HT1080 (cell line): ENCODE data around the gene CCDC120. TPM values are rescaled to one million over a fixed set of nuclear protein-coding genes. Genes with fewer than 3 reads are reported as not detected.

Experiments used
- DNase-seq: peaks from one replicate; pipeline ENCODE4 v3.0.0-alpha.2; 2015; ENCODE audit warnings: low read depth
- small RNA-seq: library from RNA; depleted of rRNA; stranded (forward); fragments of <200 nt; gene quantifications from one replicate; pipeline ENCODE3, GENCODE V24; 2014
- total RNA-seq: library from RNA; depleted of rRNA; stranded (reverse); fragments of >200 nt; shearing (Covaris generic); gene quantifications from 2 replicates; pipeline ENCODE4 v1.2.3, GENCODE V29; 2014; rRNA removed

The CCDC120 gene
- total RNA-seq, 1 experiment from 2014 or later: 0.14 TPM

GRCh38 chrX:49100704-49101628 is 42.2 kb downstream of the CCDC120 start:
- DNase-seq: peak; percentile 92

- DNase-seq: no peak
Observed at GRCh38 chrX:49101629-49101984, 42.8 kb downstream of the CCDC120 start.

GRCh38 chrX:49102190-49102589 is 43.4 kb downstream of the CCDC120 start:
- DNase-seq: no peak

- DNase-seq: peak; percentile 32
Observed at GRCh38 chrX:49103637-49104036, 44.8 kb downstream of the CCDC120 start.

- no peak for DNase-seq
Observed at GRCh38 chrX:49106296-49106695, 47.5 kb downstream of the CCDC120 start.

- peak; percentile 21 for DNase-seq
Observed at GRCh38 chrX:49106930-49107329, 48.1 kb downstream of the CCDC120 start.

GRCh38 chrX:49108641-49109040 is 49.8 kb downstream of the CCDC120 start:
- no peak for DNase-seq

- no peak for DNase-seq
Observed at GRCh38 chrX:49110417-49110816, 51.6 kb downstream of the CCDC120 start.

- no peak for DNase-seq
Observed at GRCh38 chrX:49111791-49112190, 53.0 kb downstream of the CCDC120 start.

GRCh38 chrX:49116076-49116475 is 57.3 kb downstream of the CCDC120 start:
- no peak for DNase-seq

- DNase-seq: no peak
Observed at GRCh38 chrX:49116716-49117115, 57.9 kb downstream of the CCDC120 start.

GRCh38 chrX:49117581-49117980 is 58.8 kb downstream of the CCDC120 start:
- no peak for DNase-seq

Small RNA genes within 50 kb of the gene (small RNA-seq; reads per million reads assigned to genes)
- not detected for gene RNU4-52P

Other genes with a start within 250 kb of the CCDC120 start
- gene ERAS, start 232.5 kb upstream of the CCDC120 start, total RNA-seq: not detected in 2 replicates
- not detected in 2 replicates for gene PCSK1N, start 223.4 kb upstream of the CCDC120 start, total RNA-seq
- 63.0 and 65.9 TPM in 2 replicates for gene TIMM17B, start 161.2 kb upstream of the CCDC120 start, total RNA-seq
- gene PQBP1, start 161.1 kb upstream of the CCDC120 start, total RNA-seq: 80.8 and 109 TPM in 2 replicates
- gene SLC35A2, start 147.4 kb upstream of the CCDC120 start, total RNA-seq: 19.4 and 30.6 TPM in 2 replicates
- 0.03 and 0.16 TPM in 2 replicates for gene PIM2, start 140.0 kb upstream of the CCDC120 start, total RNA-seq
- gene OTUD5, start 101.4 kb upstream of the CCDC120 start, total RNA-seq: 30.0 and 31.7 TPM in 2 replicates
- 0.23 and 0.42 TPM in 2 replicates for gene KCND1, start 87.2 kb upstream of the CCDC120 start, total RNA-seq
- gene GRIPAP1, start 56.7 kb upstream of the CCDC120 start, total RNA-seq: 11.9 and 13.9 TPM in 2 replicates
- gene TFE3, start 15.6 kb upstream of the CCDC120 start, total RNA-seq: 52.6 and 65.8 TPM in 2 replicates
- gene PRAF2, start 15.0 kb downstream of the CCDC120 start, total RNA-seq: 8.6 and 22.1 TPM in 2 replicates
- gene WDR45, start 20.9 kb downstream of the CCDC120 start, total RNA-seq: 40.7 and 45.2 TPM in 2 replicates
- 27.6 and 30.2 TPM in 2 replicates for gene GPKOW, start 64.7 kb downstream of the CCDC120 start, total RNA-seq
- 0.13 TPM in 1 of 2 replicates, not detected in the other for gene MAGIX, start 103.8 kb downstream of the CCDC120 start, total RNA-seq
- 126 and 199 TPM in 2 replicates for gene PLP2, start 112.9 kb downstream of the CCDC120 start, total RNA-seq
- 4.3 and 5.6 TPM in 2 replicates for gene PRICKLE3, start 127.4 kb downstream of the CCDC120 start, total RNA-seq
- gene SYP, start 141.2 kb downstream of the CCDC120 start, total RNA-seq: 0.23 and 0.70 TPM in 2 replicates
- gene CACNA1F, start 174.3 kb downstream of the CCDC120 start, total RNA-seq: not detected in 2 replicates
- gene CCDC22, start 176.5 kb downstream of the CCDC120 start, total RNA-seq: 9.8 and 13.1 TPM in 2 replicates
- gene FOXP3, start 205.7 kb downstream of the CCDC120 start, total RNA-seq: not detected in 2 replicates
- 0.30 and 0.53 TPM in 2 replicates for gene PPP1R3F, start 210.8 kb downstream of the CCDC120 start, total RNA-seq
- gene GAGE10, start 244.6 kb downstream of the CCDC120 start, total RNA-seq: not detected in 2 replicates